Hepatocyte (in vitro differentiated cells): ENCODE results near the gene XPO6.

Source experiments
- EZH2 ChIP-seq: fragments of 200-600 bp; sonication (generic); IDR thresholded peaks from 2 replicates; pipeline ENCODE4 v1.6.1; 2016; ENCODE audit warnings: antibody characterized with exemption, mild to moderate bottlenecking, borderline replicate concordance
- EZH2phosphoT487 ChIP-seq: fragments of 200-600 bp; sonication (generic); IDR thresholded peaks from one replicate; pipeline ENCODE4 v1.6.1; 2018; ENCODE audit warnings: antibody characterized with exemption, mild to moderate bottlenecking, low read depth, moderate library complexity; ENCODE audit not compliant: unreplicated experiment, severe bottlenecking
- TF ChIP-seq, protein P1 (sequence below): fragments of 200-600 bp; sonication (generic); IDR thresholded peaks from 2 replicates; pipeline ENCODE4 v1.5.1; 2016; ENCODE audit warnings: antibody characterized with exemption, mild to moderate bottlenecking; ENCODE audit not compliant: poor library complexity

DNA sequence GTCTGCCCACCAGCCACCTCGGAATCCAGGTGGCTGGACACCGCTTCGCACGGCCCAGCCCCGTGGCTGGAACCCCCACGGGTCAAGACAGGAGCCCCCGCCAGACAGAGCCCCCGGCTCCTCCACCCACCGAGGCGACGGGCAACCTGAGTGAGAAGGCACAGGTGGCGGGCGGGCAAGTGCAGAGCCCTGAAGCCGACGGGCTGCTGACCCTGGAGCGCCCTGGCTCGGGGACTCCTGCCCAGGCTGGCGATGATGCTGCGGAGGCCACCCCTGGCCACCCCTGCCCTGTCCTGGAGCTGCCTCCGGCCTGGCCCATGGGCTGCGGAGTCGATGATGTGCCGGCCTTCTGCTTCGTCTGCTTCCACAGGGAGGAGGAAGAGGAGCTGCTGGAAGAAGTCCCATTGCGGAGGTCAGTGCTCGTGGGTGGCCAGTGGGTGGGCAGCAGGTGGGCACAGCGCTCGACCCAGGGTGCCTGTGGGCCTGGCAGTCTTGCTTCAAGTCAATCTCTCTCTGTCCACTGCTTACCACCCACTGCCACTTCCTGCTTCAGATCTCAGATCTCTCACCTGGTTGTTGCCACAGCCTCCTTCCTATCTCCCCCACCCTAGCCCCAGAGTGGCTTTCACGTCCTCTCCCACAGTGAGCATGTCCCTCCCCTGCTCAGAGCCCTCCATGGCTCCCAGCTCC is 47.5 kb upstream of the XPO6 start:
- TF ChIP-seq EZH2phosphoT487 (no peak), EZH2 (no peak)
- TF ChIP-seq, protein P1, sequence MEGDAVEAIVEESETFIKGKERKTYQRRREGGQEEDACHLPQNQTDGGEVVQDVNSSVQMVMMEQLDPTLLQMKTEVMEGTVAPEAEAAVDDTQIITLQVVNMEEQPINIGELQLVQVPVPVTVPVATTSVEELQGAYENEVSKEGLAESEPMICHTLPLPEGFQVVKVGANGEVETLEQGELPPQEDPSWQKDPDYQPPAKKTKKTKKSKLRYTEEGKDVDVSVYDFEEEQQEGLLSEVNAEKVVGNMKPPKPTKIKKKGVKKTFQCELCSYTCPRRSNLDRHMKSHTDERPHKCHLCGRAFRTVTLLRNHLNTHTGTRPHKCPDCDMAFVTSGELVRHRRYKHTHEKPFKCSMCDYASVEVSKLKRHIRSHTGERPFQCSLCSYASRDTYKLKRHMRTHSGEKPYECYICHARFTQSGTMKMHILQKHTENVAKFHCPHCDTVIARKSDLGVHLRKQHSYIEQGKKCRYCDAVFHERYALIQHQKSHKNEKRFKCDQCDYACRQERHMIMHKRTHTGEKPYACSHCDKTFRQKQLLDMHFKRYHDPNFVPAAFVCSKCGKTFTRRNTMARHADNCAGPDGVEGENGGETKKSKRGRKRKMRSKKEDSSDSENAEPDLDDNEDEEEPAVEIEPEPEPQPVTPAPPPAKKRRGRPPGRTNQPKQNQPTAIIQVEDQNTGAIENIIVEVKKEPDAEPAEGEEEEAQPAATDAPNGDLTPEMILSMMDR: no peak
